Measurements from ENCODE around the gene KRTAP1-5. TPM values are rescaled to one million over a fixed set of nuclear protein-coding genes. Genes with fewer than 3 reads are reported as not detected.

KRTAP1-5 gene
- not detected in 2 replicates for total RNA-seq (2014; rRNA removed; shearing (Covaris generic))
- not detected in 2 replicates for total RNA-seq (2022)
- not detected for Bru-seq, nascent RNA
- not detected for BruChase-seq, experiment 1, labeled RNA remaining after a 6-hour chase
- not detected for BruChase-seq, experiment 2, labeled RNA remaining after a 2-hour chase
- long read RNA-seq = 0 reads

- no peak for DNase-seq (ENCODE audit: low spot score)
- Histone ChIP-seq H3K4me2 (ENCODE audit: low read length) (no peak within 1 kb of the TSS), H3K9me3 (ENCODE audit: low read length) (no peaks in the 10 kb centered on the region), H3K4me3 (ENCODE audit: low read depth, low read length, poor library complexity, severe bottlenecking) (no peak within 1 kb of the TSS), H3K79me2 (ENCODE audit: insufficient read depth, low read depth, low read length) (no peaks in the 10 kb centered on the region), H3K27ac (ENCODE audit: low read depth, low read length, poor library complexity, severe bottlenecking) (no peak within 1 kb of the TSS), H3K9me2 (ENCODE audit: insufficient read depth, low read length) (no peaks in the 10 kb centered on the region), H3K4me1 (ENCODE audit: insufficient read depth, low read length, poor library complexity, severe bottlenecking) (no peaks in the 10 kb centered on the region), H2AFZ (ENCODE audit: low read length) (no peak within 1 kb of the TSS), H3K36me3 (ENCODE audit: insufficient read depth, low read length) (no peaks in the 10 kb centered on the region), H4K20me1 (ENCODE audit: insufficient read depth, low read length) (no peaks in the 10 kb centered on the region)
- ChIA-PET POLR2A (no interaction called here), CTCF (ENCODE audit: unreplicated experiment) (no interaction called here)
- TF ChIP-seq EZH2phosphoT487 (IDR thresholded peaks at IDR 0.05; ENCODE audit: borderline replicate concordance, low read depth, low read length) (no peak), CTCF (conservative IDR thresholded peaks at IDR 0.05; ENCODE audit: low read length) (no peak)
- intact Hi-C loops (cut with micrococcal nuclease; ENCODE audit: unreplicated experiment) = no loop called here
- BruUV-seq (replicated peaks) = no TSS peak
Measured at GRCh38 chr17:41026715-41027471, at the start of gene KRTAP1-5. Gene KRTAP1-5, minus strand, starts transcription at chr17:41027208. Its CDS starts 53 bp downstream, at chr17:41027155.

DNA sequence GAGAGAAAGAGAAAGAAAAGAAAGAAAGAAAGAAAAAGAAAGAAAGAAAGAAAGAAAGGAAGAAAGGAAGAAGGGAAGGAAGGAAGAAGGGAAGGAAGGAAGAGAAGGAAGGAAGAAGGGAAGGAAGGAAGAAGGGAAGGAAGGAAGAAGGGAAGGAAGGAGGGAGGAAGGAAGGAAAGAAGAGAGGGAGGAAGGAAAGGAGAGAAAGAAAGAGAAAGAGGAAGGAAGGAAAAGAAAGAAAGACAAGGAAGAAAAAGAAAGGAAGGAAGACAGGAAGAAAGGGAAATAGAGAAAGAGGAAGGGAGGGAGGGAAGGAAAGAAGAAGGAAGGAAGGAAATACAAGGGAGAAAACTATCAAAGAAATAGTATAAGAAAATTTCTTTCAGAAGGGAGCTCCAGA lies 49.8 kb upstream of the KRTAP1-5 start:
- no TSS peak for BruUV-seq (replicated peaks)
- ChIA-PET POLR2A (no interaction called here), CTCF (ENCODE audit: unreplicated experiment) (no interaction called here)
- Histone ChIP-seq H3K4me1 (ENCODE audit: insufficient read depth, low read length, poor library complexity, severe bottlenecking) (no peaks in the 10 kb centered on the region), H3K79me2 (ENCODE audit: insufficient read depth, low read depth, low read length) (no peaks in the 10 kb centered on the region), H3K27ac (ENCODE audit: low read depth, low read length, poor library complexity, severe bottlenecking) (no peak overlapping the region), H2AFZ (ENCODE audit: low read length) (no peak overlapping the region), H3K4me3 (ENCODE audit: low read depth, low read length, poor library complexity, severe bottlenecking) (no peak overlapping the region), H3K9me3 (ENCODE audit: low read length) (no peaks in the 10 kb centered on the region), H3K36me3 (ENCODE audit: insufficient read depth, low read length) (no peaks in the 10 kb centered on the region), H4K20me1 (ENCODE audit: insufficient read depth, low read length) (no peaks in the 10 kb centered on the region), H3K4me2 (ENCODE audit: low read length) (no peak overlapping the region), H3K9me2 (ENCODE audit: insufficient read depth, low read length) (no peaks in the 10 kb centered on the region)
- no peak for DNase-seq (ENCODE audit: low spot score)
- TF ChIP-seq CTCF (conservative IDR thresholded peaks at IDR 0.05; ENCODE audit: low read length) (no peak), EZH2phosphoT487 (IDR thresholded peaks at IDR 0.05; ENCODE audit: borderline replicate concordance, low read depth, low read length) (no peak)
- intact Hi-C loops (cut with micrococcal nuclease; ENCODE audit: unreplicated experiment) = no loop called here

DNA sequence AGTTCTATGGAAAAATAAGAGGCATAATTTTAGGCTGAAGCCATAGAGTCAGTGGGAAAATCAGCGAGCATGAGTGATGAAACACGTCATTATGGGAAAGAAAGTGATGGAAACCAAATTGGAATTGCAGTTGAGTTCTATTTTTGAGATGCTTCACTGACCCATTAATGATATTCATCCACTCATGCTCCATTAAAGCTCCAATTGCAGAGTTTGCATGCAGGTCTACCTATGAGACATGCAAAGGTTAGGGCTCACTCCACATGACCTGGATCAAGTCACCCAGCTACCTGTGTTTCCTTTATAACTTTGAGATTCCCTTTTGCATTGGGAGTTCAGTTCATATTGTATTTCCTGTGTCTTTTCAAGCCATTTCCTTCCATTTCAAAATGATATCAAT lies 46.7 kb upstream of the KRTAP1-5 start:
- Histone ChIP-seq H3K27ac (ENCODE audit: low read depth, low read length, poor library complexity, severe bottlenecking) (no peak overlapping the region), H2AFZ (ENCODE audit: low read length) (no peak overlapping the region), H3K4me3 (ENCODE audit: low read depth, low read length, poor library complexity, severe bottlenecking) (no peak overlapping the region), H3K9me2 (ENCODE audit: insufficient read depth, low read length) (no peaks in the 10 kb centered on the region), H3K4me1 (ENCODE audit: insufficient read depth, low read length, poor library complexity, severe bottlenecking) (no peaks in the 10 kb centered on the region), H3K4me2 (ENCODE audit: low read length) (no peak overlapping the region), H3K9me3 (ENCODE audit: low read length) (no peaks in the 10 kb centered on the region), H3K79me2 (ENCODE audit: insufficient read depth, low read depth, low read length) (no peaks in the 10 kb centered on the region), H3K36me3 (ENCODE audit: insufficient read depth, low read length) (no peaks in the 10 kb centered on the region), H4K20me1 (ENCODE audit: insufficient read depth, low read length) (no peaks in the 10 kb centered on the region)
- no TSS peak for BruUV-seq (replicated peaks)
- no peak for DNase-seq (ENCODE audit: low spot score)
- intact Hi-C loops (cut with micrococcal nuclease; ENCODE audit: unreplicated experiment) = no loop called here
- no peak for TF ChIP-seq EZH2phosphoT487 (IDR thresholded peaks at IDR 0.05; ENCODE audit: borderline replicate concordance, low read depth, low read length)
- POLR2A ChIA-PET = no interaction called here
- CTCF ChIA-PET (ENCODE audit: unreplicated experiment) = no interaction called here
